SW 1271 (cell line): ENCODE results near the gene MYO3A.
"Not testable (repeated sequence)": the region's sequence is repeated elsewhere in the genome, so short reads cannot be mapped to it uniquely, and the experiment has no call there.

Source experiments
- DNase-seq, 2 experiments: peaks; one replicate each; lab custom pipeline; 2025; lab: John Stamatoyannopoulos, UW

MYO3A gene

DNA sequence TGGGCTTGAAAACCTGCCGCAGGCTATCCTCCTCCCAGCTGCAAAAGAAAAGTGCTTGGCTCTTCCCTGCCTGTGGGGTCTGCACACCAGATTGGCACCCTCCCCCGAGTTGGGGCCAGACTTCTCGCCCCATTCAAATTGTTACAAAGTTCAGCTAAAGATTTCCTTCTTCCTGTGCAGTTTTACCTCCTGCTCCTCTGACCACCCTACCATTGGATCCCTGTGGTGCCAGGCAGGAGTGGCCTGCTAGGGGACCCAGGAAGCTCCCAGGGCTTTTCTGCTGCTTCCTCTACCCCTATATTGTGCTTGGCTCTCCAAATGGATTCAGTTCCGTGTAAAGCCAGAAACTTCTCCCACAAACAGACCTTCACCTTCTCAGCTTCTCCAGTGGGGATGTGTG, 147.4 kb downstream of the MYO3A start:
- DNase-seq: no peak

DNA sequence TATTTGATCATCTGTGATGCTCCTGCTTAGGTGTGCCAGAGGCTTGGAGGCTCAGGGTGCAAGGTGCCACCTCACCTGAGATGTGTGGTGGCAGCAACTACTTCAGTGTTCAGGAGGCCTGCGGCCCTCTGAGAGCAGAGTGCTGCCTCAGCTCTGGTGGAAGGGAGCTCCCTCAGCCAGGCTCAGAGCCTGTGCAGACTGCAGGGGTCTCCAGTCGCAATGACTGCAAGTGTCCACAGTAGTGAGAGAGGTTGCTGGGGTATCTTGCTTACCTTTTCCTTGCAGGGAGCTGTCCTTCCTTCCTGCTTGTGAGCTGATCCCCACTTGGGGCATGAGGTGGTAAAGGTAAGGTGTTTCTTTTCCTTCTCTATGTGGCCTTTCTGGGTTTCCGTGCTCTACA, 151.5 kb downstream of the MYO3A start:
- no peak for DNase-seq

GRCh38 chr10:26087666-26088065, 153.6 kb downstream of the MYO3A start:
- DNase-seq: no peak

GRCh38 chr10:26090026-26090425, 156.0 kb downstream of the MYO3A start:
- DNase-seq: no peak

- DNase-seq: no peak
Observed at GRCh38 chr10:26090762-26091161, 156.7 kb downstream of the MYO3A start.

- DNase-seq: no peak
Observed at GRCh38 chr10:26093229-26093628, 159.2 kb downstream of the MYO3A start.

GRCh38 chr10:26095781-26096180, 161.8 kb downstream of the MYO3A start:
- no peak for DNase-seq

DNA sequence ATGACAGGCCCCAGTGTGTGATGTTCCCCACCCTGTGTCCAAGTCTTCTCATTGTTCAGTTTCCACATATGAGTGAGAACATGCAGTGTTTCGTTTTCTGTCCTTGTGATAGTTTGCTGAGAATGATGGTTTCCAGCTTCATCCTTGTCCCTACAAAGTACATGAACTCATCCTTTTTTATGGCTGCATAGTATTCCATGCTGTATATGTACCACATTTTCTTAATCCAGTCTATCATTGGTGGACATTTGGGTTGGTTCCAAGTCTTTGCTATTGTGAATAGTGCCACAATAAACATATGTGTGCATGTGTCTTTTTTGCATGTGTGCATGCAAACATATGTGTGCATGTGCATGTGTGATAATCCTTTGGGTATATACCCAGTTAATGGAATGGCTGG, 163.5 kb downstream of the MYO3A start:
- not testable (repeated sequence) for DNase-seq

- DNase-seq: no peak
Observed at GRCh38 chr10:26112532-26112931, 178.5 kb downstream of the MYO3A start.

DNA sequence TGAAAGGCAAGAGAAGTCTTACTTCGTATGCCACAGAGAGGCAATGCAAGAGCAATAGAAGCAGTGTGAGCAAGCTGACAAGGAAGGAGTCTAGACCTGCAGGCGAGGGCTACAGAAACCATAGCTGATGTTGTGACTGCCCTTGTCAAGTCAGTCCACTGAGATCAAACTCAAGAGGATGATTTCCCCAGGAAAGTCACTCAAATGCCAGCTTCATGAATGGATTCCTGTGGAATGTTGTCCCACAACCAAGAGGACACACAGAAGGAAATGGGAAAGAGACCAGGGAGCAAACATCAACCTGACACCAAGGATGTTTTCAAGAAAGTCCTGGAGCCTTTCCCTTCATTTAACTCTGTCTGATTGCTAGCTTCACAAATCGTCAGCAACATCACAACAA, 204.6 kb downstream of the MYO3A start:
- DNase-seq: no peak

GRCh38 chr10:26156019-26156418, 222.0 kb downstream of the MYO3A start:
- no peak for DNase-seq

DNA sequence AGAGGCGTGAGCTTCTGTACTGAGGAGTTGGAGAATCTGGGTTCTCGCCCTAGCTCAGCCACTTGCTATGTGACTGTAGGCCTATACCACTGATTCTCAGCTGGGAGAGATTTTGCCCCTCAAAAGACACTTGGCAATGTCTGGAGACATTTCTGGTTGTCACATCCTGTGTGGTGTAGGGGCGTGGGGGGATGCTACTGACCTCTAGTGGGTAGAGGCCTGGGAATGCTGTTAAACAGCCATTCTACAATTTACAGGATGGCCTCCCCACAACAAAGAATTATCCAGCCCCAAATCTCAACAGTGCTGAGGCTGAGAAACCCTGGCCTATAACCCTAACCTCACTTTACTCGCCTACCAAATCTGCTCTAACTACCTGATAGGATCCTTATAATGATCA, 223.7 kb downstream of the MYO3A start:
- no peak for DNase-seq

- DNase-seq: no peak
Observed at GRCh38 chr10:26169466-26169865, 235.4 kb downstream of the MYO3A start.

GRCh38 chr10:26172131-26172530, 238.1 kb downstream of the MYO3A start:
- no peak for DNase-seq

DNA sequence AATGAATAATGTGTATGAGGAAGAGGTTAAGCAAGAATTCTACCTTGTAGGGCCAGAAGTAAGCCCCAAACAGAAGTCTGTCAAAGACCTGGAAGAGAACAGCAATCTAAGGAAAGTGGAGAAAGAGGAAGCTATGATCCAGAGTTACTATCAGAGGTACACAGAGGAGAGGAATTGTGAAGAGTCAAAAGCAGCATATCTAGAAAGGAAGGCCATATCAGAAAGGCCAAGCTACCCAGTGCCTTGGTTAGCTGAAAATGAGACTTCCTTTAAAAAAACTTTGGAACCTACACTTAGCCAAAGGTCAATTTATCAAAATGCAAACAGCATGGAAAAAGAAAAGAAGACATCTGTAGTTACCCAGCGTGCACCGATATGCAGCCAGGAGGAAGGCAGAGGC, 239.8 kb downstream of the MYO3A start:
- DNase-seq: no peak

- DNase-seq: no peak
Observed at GRCh38 chr10:26177341-26177740, 243.3 kb downstream of the MYO3A start.

DNA sequence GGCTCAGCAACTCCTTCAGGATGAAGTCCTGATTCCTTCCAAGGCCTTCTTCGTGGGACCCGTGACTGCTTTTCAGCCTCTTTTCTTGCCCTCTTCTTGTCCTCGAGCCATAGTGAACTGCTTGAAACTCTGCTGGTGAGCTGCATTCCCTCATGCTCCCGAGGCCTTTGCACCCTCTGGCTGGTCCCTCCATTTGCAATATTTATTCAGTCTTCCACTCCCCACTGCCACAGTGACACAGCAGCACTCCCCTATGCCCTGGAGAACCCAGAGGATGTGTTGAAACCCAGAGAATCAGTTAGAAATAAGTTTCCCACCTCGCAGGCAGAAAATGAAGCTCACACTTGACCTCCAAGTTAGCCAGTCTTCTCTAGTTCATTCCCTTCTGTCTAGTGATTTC, 260.2 kb downstream of the MYO3A start:
- no peak for DNase-seq

GRCh38 chr10:26197248-26197647, 263.2 kb downstream of the MYO3A start:
- DNase-seq: no peak

GRCh38 chr10:26198119-26198518, 264.1 kb downstream of the MYO3A start:
- DNase-seq: no peak

DNA sequence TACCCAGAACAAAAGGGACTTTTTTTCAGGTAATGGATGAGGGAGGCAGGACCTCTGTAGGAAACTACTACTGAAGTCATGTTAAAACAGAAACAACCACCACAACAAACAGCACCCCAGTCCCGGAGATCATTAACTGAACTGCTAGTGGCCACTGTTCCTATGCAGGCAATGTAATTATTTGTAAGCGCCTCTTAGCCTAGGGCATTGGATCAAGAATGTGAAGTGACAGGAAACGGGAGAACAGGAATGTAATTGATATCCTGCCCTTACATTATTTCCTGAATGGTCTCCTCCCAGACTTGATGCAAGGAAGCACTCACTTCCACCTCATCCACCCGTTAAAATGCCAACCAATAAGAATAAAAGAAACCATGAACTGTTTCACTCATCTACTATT, 265.8 kb downstream of the MYO3A start:
- no peak for DNase-seq

DNA sequence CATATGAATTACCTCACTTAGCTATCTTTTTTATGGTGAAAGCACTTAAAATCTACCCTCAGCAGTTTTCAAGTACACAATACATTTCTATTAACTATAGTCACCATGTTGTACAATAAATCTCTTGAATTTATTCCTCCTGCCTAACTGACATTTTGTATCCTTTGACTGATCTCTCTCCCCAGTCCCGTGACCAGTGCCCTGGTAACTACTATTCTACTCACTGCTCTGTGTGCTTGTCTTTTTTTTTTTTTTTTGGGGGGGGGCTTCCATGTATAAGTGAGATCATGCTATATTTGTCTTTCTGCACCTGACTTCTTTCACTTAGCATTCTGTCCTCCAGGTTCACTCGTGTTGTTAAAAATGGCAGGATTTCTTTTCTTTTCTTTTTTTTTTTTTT, 271.2 kb downstream of the MYO3A start:
- no peak for DNase-seq

DNA sequence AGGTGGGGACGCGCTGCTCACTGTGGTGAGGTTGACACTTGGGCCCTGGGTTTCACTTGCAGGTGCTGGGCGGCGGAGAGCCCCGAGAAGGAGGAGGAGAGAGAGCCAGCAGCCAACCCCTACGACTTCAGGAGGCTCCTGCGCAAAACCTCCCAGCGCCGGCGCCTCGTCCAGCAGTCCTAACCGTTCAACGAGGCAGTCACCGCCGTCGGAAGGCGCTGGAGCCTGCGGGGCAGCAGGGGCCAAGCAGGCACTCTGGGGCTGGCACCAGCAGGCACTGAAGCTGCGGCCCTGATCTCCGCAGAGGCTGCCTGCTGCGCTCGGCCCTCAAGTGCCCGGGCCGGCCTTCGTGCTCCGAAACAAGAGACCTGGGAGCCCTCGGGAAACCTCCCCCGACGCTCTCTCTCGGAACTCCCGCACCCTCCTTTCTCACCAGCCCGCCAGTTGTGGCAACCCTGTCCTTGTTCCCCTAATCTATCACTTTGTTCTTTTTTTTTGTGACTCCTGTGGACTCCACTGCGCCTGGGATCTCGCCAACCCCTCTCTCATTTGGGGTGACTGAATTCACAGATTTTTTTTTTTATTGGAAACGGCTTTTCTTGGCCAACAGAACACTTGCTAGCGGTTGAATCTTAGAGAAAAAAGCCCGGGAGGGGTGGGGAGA, 277.9 kb downstream of the MYO3A start:
- DNase-seq: no peak

GRCh38 chr10:26212511-26212910, 278.5 kb downstream of the MYO3A start:
- DNase-seq: no peak

GRCh38 chr10:26213157-26213800, 279.2 kb downstream of the MYO3A start:
- DNase-seq: no peak
